Fibroblast of lung (primary cell): ENCODE measurements around the gene MRPL45.

Experiments
- EZH2 ChIP-seq: IDR thresholded peaks from 2 replicates; pipeline ENCODE4 v1.5.1; 2012; ENCODE audit warnings: low read length, control low read depth, mild to moderate bottlenecking; ENCODE audit errors: missing control alignments
- TF ChIP-seq, protein P1 (sequence below), 2 donors: IDR thresholded peaks in 1 of 2; conservative IDR thresholded peaks in 1 of 2; 1 replicate in 1 of 2; 2 replicates in 1 of 2; pipeline ENCODE4 v1.5.1; 2011 to 2012; ENCODE audit warnings: low read length in 2 of 2, control low read depth in 1 of 2, inconsistent platforms in 1 of 2, low read depth in 1 of 2, mild to moderate bottlenecking in 1 of 2

DNA sequence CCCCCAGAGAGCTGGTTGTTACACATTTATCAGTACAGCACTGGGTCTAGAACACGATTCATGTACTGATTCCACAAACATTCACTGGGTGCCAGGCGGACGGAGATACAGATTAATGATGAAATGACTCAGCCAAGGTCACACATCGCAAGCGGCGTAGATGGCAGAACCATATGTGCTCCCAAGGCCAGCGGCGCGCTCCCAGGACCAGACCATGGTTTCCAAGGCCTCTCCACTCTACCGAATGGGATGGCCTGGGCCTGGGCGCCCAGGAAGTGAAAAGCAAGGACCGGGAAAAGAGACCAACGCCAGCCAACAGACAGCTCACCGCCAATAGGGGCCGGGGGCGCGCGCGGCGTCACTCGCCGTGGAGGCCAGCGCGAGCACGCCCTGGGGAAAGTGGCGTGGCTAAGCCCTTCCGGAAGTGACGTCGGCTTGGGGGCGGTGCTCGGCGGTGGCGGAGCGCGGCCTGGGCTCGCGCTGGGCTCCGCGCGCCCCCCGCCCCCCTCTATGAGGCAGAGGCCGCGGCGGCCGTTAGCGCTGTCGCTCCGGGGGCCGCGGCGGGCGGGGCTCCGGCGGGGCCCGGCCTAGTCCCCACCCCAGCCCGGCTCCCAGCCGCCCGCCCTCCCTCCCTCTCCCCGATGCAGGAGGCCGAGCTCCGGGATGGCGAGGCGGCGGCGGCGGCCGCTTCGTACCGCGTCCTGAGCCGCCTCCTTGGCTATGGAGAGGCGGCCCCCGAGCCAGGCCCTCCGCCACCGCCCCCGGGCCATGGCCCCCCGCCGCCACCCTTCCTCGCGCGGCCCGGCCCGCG lies 54.6 kb downstream of the MRPL45 start, which contains the start of gene SOCS7:
- TF ChIP-seq, protein P1, sequence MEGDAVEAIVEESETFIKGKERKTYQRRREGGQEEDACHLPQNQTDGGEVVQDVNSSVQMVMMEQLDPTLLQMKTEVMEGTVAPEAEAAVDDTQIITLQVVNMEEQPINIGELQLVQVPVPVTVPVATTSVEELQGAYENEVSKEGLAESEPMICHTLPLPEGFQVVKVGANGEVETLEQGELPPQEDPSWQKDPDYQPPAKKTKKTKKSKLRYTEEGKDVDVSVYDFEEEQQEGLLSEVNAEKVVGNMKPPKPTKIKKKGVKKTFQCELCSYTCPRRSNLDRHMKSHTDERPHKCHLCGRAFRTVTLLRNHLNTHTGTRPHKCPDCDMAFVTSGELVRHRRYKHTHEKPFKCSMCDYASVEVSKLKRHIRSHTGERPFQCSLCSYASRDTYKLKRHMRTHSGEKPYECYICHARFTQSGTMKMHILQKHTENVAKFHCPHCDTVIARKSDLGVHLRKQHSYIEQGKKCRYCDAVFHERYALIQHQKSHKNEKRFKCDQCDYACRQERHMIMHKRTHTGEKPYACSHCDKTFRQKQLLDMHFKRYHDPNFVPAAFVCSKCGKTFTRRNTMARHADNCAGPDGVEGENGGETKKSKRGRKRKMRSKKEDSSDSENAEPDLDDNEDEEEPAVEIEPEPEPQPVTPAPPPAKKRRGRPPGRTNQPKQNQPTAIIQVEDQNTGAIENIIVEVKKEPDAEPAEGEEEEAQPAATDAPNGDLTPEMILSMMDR (conservative IDR thresholded peaks at IDR 0.05 in 1 of 2, IDR thresholded peaks at IDR 0.05 in 1 of 2; ENCODE audit: low read depth in 1 of 2, low read length in 2 of 2): no peak
- no peak for TF ChIP-seq EZH2
